Endothelial cell (in vitro differentiated cells): ENCODE results near the gene NOM1. TPM values are rescaled to one million over a fixed set of nuclear protein-coding genes. Genes with fewer than 3 reads are reported as not detected.
A peak's percentile ranks its signal among the peaks of the same experiment; 100 is the strongest.
"Not testable (repeated sequence)": the region's sequence is repeated elsewhere in the genome, so short reads cannot be mapped to it uniquely, and the experiment has no call there.

Experiments
- DNase-seq: peaks from one replicate; pipeline ENCODE4 v3.0.0; 2021; ENCODE audit warnings: low spot score
- H3K27ac Mint-ChIP-seq: one replicate; pipeline ENCODE4 v1.8.0; 2021; ENCODE audit warnings: mixed read lengths, inconsistent platforms; ENCODE audit not compliant: unreplicated experiment
- H3K27me3 Mint-ChIP-seq: one replicate; pipeline ENCODE4 v1.8.0; 2021; ENCODE audit warnings: mild to moderate bottlenecking, moderate library complexity, mixed read lengths, inconsistent platforms; ENCODE audit not compliant: unreplicated experiment
- H3K36me3 Mint-ChIP-seq: one replicate; pipeline ENCODE4 v1.8.0; 2021; ENCODE audit warnings: mild to moderate bottlenecking, low read depth, mixed read lengths, inconsistent platforms; ENCODE audit not compliant: unreplicated experiment
- H3K4me1 Mint-ChIP-seq: one replicate; pipeline ENCODE4 v1.8.0; 2021; ENCODE audit warnings: mild to moderate bottlenecking, mixed read lengths, inconsistent platforms; ENCODE audit not compliant: unreplicated experiment
- H3K4me3 Mint-ChIP-seq: one replicate; pipeline ENCODE4 v1.8.0; 2021; ENCODE audit warnings: mild to moderate bottlenecking, mixed read lengths, inconsistent platforms; ENCODE audit not compliant: unreplicated experiment
- H3K9me3 Mint-ChIP-seq: one replicate; pipeline ENCODE4 v1.8.0; 2021; ENCODE audit warnings: mixed read lengths, inconsistent platforms; ENCODE audit not compliant: unreplicated experiment
- total RNA-seq: library from RNA; stranded (reverse); fragmentation: NEBNext Ultra II Directional; extraction: Animal tissue kit (Norgen Biotek cat#: 25700); gene quantifications from one replicate; pipeline ENCODE4 v1.2.1, GENCODE V29; 2021; ENCODE audit not compliant: unreplicated experiment
- TF ChIP-seq, protein P1 (sequence below): fragments of 200-600 bp; sonication (generic); IDR thresholded peaks from one replicate; pipeline ENCODE4 v1.5.0; 2021; ENCODE audit warnings: antibody characterized with exemption; ENCODE audit not compliant: unreplicated experiment

NOM1 gene
- total RNA-seq, 1 donor from 2014 or later = 33.6 TPM

DNA sequence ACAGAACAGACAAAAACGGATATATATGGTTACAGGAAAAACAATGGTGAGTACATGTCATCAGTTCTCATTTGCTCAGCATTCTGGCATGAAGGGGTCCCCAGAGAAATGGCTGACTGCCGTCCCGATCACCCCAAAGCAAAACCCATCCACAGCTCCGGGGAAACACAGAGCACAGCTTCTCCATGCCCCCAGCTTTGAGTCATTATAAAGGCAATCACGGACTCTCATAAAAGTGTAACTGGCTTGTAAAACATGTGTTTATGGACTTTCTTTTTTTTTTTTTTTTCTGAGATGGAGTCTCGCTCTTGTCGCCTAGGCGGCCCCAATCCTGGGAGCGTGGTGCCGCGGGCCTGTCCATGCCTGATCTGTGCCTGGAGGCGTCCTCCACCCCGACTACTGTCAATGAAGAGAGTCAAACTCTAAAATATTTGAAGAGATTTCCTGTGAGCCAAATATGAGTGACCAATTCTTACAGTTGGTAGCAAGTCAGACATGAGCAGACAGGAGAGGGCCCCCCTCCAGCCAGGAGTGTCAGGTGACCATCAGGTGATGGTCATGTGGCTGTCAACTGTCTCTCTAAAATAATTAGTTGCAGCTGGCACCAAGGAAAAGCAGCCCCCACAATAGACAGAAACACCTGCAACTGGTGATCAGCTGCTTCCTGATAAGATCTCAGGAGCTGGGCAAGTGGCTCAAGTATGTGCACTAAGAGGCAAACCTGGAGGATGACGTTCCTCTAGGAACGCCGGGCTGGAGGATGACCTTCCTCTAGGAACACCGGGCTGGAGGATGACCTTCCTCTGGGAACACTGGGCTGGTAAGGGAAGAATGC, 21.7 kb upstream of the NOM1 start:
- no peak overlapping the region for H3K4me3 Mint-ChIP-seq
- no peak for DNase-seq
- H3K27ac Mint-ChIP-seq = no peak overlapping the region
- peaks cover 6% of the 10 kb centered on the region for H3K27me3 Mint-ChIP-seq
- TF ChIP-seq, protein P1, sequence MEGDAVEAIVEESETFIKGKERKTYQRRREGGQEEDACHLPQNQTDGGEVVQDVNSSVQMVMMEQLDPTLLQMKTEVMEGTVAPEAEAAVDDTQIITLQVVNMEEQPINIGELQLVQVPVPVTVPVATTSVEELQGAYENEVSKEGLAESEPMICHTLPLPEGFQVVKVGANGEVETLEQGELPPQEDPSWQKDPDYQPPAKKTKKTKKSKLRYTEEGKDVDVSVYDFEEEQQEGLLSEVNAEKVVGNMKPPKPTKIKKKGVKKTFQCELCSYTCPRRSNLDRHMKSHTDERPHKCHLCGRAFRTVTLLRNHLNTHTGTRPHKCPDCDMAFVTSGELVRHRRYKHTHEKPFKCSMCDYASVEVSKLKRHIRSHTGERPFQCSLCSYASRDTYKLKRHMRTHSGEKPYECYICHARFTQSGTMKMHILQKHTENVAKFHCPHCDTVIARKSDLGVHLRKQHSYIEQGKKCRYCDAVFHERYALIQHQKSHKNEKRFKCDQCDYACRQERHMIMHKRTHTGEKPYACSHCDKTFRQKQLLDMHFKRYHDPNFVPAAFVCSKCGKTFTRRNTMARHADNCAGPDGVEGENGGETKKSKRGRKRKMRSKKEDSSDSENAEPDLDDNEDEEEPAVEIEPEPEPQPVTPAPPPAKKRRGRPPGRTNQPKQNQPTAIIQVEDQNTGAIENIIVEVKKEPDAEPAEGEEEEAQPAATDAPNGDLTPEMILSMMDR = no peak
- H3K9me3 Mint-ChIP-seq = no peaks in the 10 kb centered on the region
- H3K36me3 Mint-ChIP-seq = no peaks in the 10 kb centered on the region
- H3K4me1 Mint-ChIP-seq = peaks cover 25% of the 10 kb centered on the region

DNA sequence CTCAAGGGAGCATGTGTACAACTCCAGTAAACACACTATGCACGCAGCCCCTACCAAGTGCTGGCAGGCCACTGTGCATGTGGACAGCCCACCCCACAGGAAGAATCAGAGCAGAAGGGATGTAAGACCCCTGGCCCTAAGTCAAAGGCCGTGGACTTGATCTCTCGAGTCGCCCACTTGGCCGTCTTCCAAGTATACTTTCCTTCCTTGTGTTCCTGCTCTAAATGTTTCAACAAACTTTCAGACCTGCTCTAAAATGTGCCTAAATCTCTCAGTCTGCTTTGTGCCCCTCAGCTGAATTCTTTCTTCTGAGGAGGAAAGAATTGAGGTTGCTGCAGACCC, 21.1 kb upstream of the NOM1 start:
- H3K9me3 Mint-ChIP-seq = no peaks in the 10 kb centered on the region
- H3K27me3 Mint-ChIP-seq = peaks cover 6% of the 10 kb centered on the region
- no peak overlapping the region for H3K4me3 Mint-ChIP-seq
- peaks cover 25% of the 10 kb centered on the region for H3K4me1 Mint-ChIP-seq
- TF ChIP-seq, protein P1 = no peak
- H3K36me3 Mint-ChIP-seq = no peaks in the 10 kb centered on the region
- H3K27ac Mint-ChIP-seq = no peak overlapping the region
- no peak for DNase-seq

DNA sequence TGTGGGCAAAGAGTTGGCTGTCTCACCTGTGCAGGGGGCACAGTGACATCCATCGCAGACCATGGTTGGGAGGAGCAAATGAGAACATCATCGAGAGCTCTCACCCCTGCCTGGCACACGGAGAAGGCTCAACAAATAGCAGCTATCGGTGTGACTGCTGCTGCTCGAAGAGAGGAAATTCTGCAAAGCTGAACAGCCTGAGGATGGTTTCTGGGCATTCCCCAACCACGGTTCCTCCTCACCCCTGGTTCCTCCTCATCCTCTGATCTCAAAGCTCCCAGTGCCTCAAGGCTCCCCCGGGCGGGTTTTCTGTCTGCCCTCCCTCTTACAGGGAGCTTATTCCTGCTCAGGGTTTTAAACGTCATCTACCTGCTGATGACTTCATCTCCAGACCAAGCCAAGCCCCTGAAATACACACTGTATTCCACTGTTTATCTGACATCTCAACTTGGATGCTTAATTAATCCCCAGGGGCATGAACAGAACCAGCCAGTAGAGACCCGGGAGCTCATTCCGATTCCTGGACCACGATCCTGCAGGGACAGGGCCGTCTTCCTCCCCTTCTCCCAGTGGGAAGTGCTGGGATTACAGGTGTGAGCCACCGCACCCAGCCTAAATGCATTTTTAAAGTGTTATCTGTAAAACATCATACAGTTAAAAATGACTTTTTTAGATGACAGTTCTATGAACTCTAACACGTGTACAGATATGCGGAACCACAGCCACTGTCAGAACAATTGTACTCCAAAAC, 19.5 kb upstream of the NOM1 start:
- H3K36me3 Mint-ChIP-seq = no peaks in the 10 kb centered on the region
- peaks cover 25% of the 10 kb centered on the region for H3K4me1 Mint-ChIP-seq
- H3K4me3 Mint-ChIP-seq = no peak overlapping the region
- peaks cover 6% of the 10 kb centered on the region for H3K27me3 Mint-ChIP-seq
- H3K9me3 Mint-ChIP-seq = no peaks in the 10 kb centered on the region
- no peak for DNase-seq
- H3K27ac Mint-ChIP-seq = no peak overlapping the region
- TF ChIP-seq, protein P1 = no peak

DNA sequence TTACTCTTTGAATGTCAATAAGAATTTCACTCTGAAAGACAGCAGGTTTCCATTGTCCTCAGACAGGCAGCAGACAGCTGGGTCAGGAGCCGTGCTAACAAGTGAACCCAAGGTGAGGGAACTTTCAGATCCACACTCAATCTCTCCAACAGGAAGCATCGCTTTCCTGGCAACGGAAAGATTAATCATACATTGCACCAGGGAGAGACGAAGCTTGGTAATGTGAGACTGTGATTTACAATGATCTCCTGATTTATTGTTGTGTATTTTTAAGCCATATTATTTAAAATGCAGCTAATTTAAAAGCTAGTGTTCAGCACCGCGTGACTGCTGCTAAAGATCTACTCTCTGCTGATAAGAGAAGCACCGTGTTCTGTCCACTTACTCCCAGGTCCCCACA, 17.5 kb upstream of the NOM1 start:
- H3K4me1 Mint-ChIP-seq = peaks cover 25% of the 10 kb centered on the region
- peak overlapping the region; percentile 68 for H3K27ac Mint-ChIP-seq
- H3K9me3 Mint-ChIP-seq = no peaks in the 10 kb centered on the region
- DNase-seq = no peak
- no peaks in the 10 kb centered on the region for H3K36me3 Mint-ChIP-seq
- H3K27me3 Mint-ChIP-seq = peaks cover 6% of the 10 kb centered on the region
- no peak overlapping the region for H3K4me3 Mint-ChIP-seq
- TF ChIP-seq, protein P1 = no peak

DNA sequence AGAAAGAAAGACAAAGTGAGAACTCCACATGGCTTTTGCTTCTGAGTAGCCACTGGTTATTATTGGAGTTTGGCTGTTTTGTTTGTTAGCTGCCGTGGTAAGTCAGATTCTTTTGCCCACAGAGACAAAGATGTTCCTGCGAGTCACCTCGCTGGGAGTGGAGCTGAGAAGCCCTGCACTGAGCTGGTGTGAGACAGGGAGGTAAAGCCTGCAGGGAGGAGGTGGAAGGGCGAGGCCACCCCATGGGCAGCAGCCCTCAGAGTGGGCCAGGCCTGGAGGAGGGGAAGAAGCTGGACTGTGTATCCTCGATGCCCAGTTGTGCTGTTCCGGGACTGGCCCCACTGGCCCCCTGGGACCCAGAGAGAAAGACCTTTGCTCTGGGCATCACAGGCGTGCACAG, 14.3 kb upstream of the NOM1 start:
- Mint-ChIP-seq H3K4me1 (peaks cover 11% of the 10 kb centered on the region), H3K27me3 (peaks cover 2% of the 10 kb centered on the region), H3K9me3 (no peaks in the 10 kb centered on the region), H3K27ac (no peak overlapping the region), H3K4me3 (no peak overlapping the region), H3K36me3 (no peaks in the 10 kb centered on the region)
- TF ChIP-seq, protein P1 = no peak
- DNase-seq = no peak

DNA sequence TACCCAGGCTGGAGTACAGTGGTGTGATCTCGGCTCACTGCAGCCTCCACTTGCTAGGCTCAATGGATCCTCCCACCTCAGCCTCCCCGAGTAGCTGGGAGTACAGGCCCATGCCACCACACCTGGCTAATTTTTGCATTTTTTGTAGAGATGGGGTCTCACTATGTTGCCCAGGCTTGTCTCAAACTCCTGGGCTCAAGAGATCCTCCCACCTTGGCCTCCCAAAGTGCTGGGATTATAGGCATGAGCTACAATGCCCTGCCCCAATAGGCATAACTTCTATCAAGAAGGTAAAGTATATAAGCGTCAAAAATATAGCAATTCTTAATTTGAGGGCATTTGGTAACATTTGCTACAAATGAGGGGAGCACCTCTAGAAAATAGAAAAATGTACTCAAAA, 12.7 kb upstream of the NOM1 start:
- not testable (repeated sequence) for H3K27me3 Mint-ChIP-seq, H3K4me3 Mint-ChIP-seq, H3K9me3 Mint-ChIP-seq, H3K4me1 Mint-ChIP-seq, DNase-seq, H3K27ac Mint-ChIP-seq, H3K36me3 Mint-ChIP-seq
